Mucosa of gallbladder (tissue), 1 donor: ENCODE measurements around the gene NPHP1. TPM values are rescaled to one million over a fixed set of nuclear protein-coding genes. Genes with fewer than 3 reads are reported as not detected.
A peak's percentile ranks its signal among the peaks of the same experiment; 100 is the strongest.
"Not testable (repeated sequence)": the region's sequence is repeated elsewhere in the genome, so short reads cannot be mapped to it uniquely, and the experiment has no call there.

Experiments
- DNase-seq: peaks from one replicate; pipeline ENCODE4 v3.0.0-alpha.2; 2020; ENCODE audit warnings: low spot score
- total RNA-seq: library from RNA; stranded (reverse); gene quantifications from one replicate; pipeline ENCODE4 v1.2.1, GENCODE V29; 2021
- donor health status: DM: no; HTN: no; CAD: no.

Gene NPHP1
- total RNA-seq: 8.6 TPM

GRCh38 chr2:110204408-110205385, at the start of gene NPHP1:
TSS of gene NPHP1 (minus strand) at chr2:110205013. CDS start at chr2:110204968, 45 bp downstream.
- DNase-seq: peak; percentile 88

- not testable (repeated sequence) for DNase-seq
Measured at GRCh38 chr2:110248081-110248795, 43.4 kb upstream of the NPHP1 start.

- DNase-seq: not testable (repeated sequence)
Measured at GRCh38 chr2:110245488-110246435, 40.9 kb upstream of the NPHP1 start.

GRCh38 chr2:110243283-110243682, 38.5 kb upstream of the NPHP1 start:
- DNase-seq: not testable (repeated sequence)

DNA sequence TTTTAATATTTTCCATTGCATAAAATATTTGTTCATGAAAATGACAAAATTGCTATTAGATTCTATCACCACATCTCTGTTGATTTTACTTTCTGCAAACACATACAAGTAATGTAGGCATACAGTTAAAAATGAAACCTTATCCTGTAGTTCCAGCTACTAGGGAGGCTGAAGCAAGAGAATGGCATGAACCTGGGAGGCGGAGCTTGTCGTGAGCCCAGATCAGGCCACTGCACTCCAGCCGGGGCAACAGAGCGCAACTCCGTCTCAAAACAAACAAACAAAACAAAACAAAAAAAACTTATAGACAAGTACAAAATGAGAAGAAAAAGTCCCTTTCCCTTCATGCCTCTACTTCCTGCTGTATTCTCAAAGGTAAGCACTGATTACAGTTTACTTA, 29.7 kb upstream of the NPHP1 start:
- not testable (repeated sequence) for DNase-seq

GRCh38 chr2:110229886-110230285, 25.1 kb upstream of the NPHP1 start:
- DNase-seq: not testable (repeated sequence)

DNA sequence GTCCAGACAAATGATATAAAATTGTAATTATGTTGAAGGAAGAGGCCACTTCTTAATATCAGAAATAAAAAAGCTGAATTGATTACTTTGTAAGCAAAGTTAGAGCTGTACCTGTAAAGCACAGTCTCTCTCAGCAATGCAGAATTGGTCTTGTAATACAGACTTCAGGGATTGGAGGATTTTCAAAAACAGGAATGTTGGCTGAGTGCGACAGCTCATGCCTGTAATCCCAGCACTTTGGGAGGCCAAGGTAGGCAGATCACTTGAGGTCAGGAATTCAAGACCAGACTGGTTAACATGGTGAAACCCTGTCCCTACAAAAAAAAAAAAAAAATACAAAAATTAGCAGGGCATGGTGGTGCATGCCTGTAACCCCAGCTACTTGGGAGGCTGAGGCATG, 17.8 kb upstream of the NPHP1 start:
- DNase-seq: not testable (repeated sequence)

DNA sequence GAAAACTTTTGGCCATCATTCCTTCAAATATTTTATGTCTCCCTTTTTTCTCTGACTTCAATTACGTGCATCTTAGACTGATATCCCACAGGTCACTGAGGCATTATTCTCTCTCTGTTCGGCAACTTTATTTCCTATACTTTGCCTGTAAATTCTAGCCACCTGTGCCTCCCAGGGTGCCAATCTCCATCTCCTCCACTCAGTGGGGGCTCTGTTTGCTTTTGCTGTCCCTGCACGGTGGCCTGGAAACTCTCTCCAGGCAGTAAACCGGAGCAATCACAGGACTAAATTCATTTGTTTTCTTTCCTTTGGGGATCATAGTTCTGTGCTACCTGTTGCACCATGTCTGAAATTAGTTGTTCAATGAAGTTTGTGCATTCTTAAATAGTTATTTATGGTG, 17.1 kb upstream of the NPHP1 start:
- DNase-seq: no peak

DNA sequence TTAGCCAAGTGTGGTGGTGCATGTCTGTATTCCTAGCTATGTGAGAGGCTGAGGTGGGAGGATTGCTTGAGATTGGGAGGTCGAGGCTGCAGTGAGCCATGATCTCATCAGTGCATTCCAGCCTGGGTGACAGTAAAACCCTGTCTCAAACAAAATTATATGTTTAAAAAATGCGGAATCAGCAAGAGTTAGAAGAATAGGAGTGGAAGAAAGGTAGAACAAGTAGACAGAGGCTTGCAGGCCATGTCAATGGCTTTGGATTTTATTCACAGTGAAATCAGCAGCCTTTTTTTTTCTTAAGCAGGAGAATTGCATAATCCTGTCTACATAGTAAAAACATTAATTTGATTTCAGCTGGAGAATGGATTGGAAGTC, 15.4 kb upstream of the NPHP1 start:
- DNase-seq: no peak

DNA sequence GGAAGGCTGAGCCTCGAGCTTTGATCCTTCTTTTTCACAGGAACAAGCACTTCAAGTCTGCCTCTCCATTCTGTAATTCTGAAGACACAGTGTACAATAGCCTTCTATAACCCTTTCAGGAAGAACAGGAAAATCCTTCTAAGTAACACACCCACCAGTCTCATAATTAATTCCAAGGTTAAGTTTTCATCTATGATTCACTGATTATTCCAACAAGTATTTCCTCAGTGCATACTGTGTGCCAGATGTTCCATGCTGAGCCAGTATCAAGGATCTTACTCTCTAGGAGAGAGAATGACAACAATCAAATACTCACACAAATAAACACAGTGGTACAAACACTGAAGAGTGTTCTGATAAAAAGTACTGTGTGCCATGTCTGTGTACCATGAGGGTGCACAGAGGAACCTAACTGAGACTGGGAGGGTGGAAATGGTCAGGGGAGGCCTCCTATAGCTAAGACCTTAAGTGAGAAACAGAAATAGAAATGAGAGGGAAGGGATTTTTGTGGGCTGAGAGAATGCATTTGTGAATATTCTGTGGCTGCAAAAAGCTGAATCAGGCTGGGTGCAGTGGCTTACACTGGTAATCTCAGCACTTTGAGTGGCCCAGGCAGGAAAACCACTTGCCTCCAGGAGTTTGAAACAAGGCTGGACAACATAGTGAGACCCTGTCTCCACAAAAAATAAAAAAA, 14.8 kb upstream of the NPHP1 start:
- no peak for DNase-seq

GRCh38 chr2:110218889-110219288, 14.1 kb upstream of the NPHP1 start:
- DNase-seq: not testable (repeated sequence)

GRCh38 chr2:110216803-110217202, 12.0 kb upstream of the NPHP1 start:
- DNase-seq: no peak

GRCh38 chr2:110216199-110216598, 11.4 kb upstream of the NPHP1 start:
- no peak for DNase-seq

DNA sequence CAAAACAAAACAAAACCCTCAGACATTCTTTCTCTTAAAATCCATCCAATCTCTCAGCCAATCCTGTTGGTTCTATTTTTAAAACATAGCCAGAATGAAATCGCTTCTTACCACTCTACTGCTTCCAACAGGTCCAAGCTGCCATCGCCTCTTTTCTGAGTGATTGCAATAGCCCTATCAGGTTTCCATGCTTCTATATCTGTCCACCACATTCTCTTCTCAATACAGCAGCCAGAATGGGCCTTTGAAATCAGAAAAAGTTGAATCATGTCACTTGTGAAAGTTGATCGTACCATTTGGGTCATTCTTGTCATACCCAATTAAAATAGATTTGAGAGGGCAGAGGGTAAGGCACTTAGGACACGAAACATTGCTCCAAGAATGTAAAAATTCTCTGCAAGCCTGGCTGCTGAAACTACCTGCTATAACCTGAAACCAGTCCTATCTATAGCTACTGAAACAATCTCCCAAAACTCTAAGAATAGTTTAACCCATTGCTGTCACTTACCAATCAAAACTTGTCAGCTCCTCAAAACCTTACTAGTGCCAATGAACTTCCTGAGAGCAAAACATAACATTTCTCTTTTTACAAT, 10.8 kb upstream of the NPHP1 start:
- no peak for DNase-seq

GRCh38 chr2:110215091-110215490, 10.3 kb upstream of the NPHP1 start:
- DNase-seq: no peak

GRCh38 chr2:110213522-110213921, 8.7 kb upstream of the NPHP1 start:
- DNase-seq: not testable (repeated sequence)

DNA sequence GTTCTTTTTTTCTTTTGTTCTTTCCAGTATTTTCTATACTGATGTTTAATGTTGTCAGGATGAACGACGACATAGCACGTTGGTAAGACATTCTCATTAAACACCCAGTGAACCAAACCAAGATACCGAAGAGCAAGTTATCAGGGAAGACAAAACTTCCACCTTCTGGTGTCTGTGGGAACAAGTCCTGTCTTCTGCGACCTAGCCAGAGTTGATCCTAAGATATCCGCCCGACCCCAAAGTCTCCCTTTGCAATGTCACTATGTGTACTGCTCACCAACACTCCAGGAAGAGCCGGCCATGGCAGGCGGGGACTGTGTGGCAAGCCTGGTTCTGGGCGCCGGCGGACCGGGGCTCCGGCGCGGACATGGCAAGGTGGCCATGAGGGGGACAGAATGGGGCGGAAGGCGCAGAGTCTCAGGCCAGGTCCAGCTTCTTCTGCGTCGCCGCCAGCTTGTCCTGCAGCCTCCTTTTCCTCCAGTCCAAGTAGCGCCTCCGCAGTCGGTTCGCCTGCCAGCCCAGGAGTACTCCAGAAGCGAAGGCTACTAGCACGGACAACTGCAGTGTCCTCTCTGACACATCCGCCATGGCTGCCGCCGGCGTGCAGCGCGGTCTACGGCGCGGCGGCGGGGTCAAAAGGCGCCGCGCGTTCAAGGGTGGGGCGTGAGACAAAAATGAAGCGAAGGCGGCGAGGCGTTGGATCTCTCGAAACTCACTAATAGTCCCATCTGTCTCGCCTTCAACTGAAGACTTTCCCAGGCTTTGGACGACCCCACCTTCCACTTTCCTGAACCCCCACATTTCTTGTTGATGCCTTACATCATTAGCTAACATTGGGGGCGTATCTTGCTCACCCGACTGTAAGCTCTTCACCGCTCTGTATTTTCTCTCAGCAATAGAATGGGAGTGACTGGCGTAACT, 7.4 kb upstream of the NPHP1 start, which contains the start of gene MTLN:
MTLN (minus strand) TSS at position 610 of the 921 bp plus-strand sequence; CDS start at position 588, 22 bp downstream.
- DNase-seq: peak; percentile 73

GRCh38 chr2:110205660-110206455, 1.0 kb upstream of the NPHP1 start:
- no peak for DNase-seq
